Heart left ventricle (tissue), 16 donors: ENCODE data around the gene C4BPB. TPM values are rescaled to one million over a fixed set of nuclear protein-coding genes. Genes with fewer than 3 reads are reported as not detected.

Experiments used
- ATAC-seq, 4 donors: fragments of 200-7000 bp; cut with Tn5 transposase; one replicate each; pipeline ENCODE4 v1.9.1; 2020 to 2022; ENCODE audit warnings: moderate library complexity in 4 of 4, mild to moderate bottlenecking in 3 of 4, moderate number of reproducible peaks in 1 of 4
- DNase-seq, 5 donors: peaks; one replicate each; pipeline ENCODE4 v3.0.0-alpha.2; 2020
- H3K27ac ChIP-seq, 12 donors: fragments of 200-600 bp; sonication (generic) in 4 of 12; one replicate each; pipeline versions ENCODE4 v1.5.0 to v1.8.0; 2016 to 2022; ENCODE audit warnings: mild to moderate bottlenecking in 2 of 12
- H3K27me3 ChIP-seq, 9 donors: fragments of 200-600 bp; sonication (generic) in 2 of 9; one replicate each; pipeline versions ENCODE4 v1.5.1 to v1.8.0; 2016 to 2022; ENCODE audit warnings: mild to moderate bottlenecking in 3 of 9
- H3K36me3 ChIP-seq, 9 donors: fragments of 200-600 bp; sonication (generic) in 2 of 9; one replicate each; pipeline versions ENCODE4 v1.5.0 to v1.8.0; 2018 to 2022; ENCODE audit warnings: mild to moderate bottlenecking in 2 of 9
- H3K4me1 ChIP-seq, 12 donors: fragments of 200-600 bp; sonication (generic) in 4 of 12; one replicate each; pipeline versions ENCODE4 v1.5.0 to v1.8.0; 2016 to 2022; ENCODE audit warnings: mild to moderate bottlenecking in 3 of 12
- H3K4me3 ChIP-seq, 12 donors: fragments of 200-600 bp; sonication (generic) in 4 of 12; one replicate each; pipeline versions ENCODE4 v1.5.0 to v1.8.0; 2017 to 2022; ENCODE audit warnings: mild to moderate bottlenecking in 9 of 12, moderate library complexity in 4 of 12
- H3K9me3 ChIP-seq, 12 donors: fragments of 200-600 bp; sonication (generic) in 4 of 12; one replicate each; pipeline versions ENCODE4 v1.5.0 to v1.8.0; 2016 to 2022; ENCODE audit warnings: mild to moderate bottlenecking in 1 of 12
- POLR2A ChIP-seq, 2 donors: fragments of 450-650 bp; IDR thresholded peaks; one replicate each; pipeline ENCODE4 v1.6.1; 2017; ENCODE audit warnings: antibody characterized with exemption in 2 of 2, mild to moderate bottlenecking in 2 of 2, moderate library complexity in 2 of 2
- WGBS, 4 donors: extraction: QIAGEN DNeasy Blood & Tissue Kit in 2 of 4; methylation state at CpG; one replicate each; pipeline versions ENCODE4 v1.1.5 to v1.1.7; 2013 to 2018; 5-methylcytosine and 5-hydroxymethylcytosine counted together
- intact Hi-C, 10 donors: fragments of 100-400 bp; cut with DNase I; formaldehyde crosslinking; loops; one replicate each; pipeline versions ENCODE4 v1.11.1 to v1.14.2; 2022
- polyA plus RNA-seq, 2 donors: library from polyadenylated mRNA; stranded (reverse); fragments of 200-250 nt; gene quantifications; one replicate each; pipeline ENCODE4 v1.2.3, GENCODE V29; 2013
- total RNA-seq, 9 donors: library from RNA; depleted of rRNA in 2 of 9; stranded (reverse); fragments of >200 nt in 2 of 9; fragmentation: NEBNext Ultra II Directional in 3 of 9; extraction: Animal tissue kit (Norgen Biotek cat#: 25700) in 3 of 9; gene quantifications; one replicate each; pipeline versions ENCODE4 v1.1.0 to v1.2.4, GENCODE V29; 2016 to 2023
- TF ChIP-seq, protein P1 (sequence below), 12 donors: fragments of 200-600 bp; sonication (generic) in 4 of 12; IDR thresholded peaks; one replicate each; pipeline versions ENCODE4 v1.5.0 to v1.8.0; 2018 to 2022; ENCODE audit warnings: antibody characterized with exemption in 12 of 12, mild to moderate bottlenecking in 5 of 12
- donor health status: ischemic (EF 13 %, LVEDD 7.1; RV severe dilation, severe dysfunction).
- donor health status: healthy with polysubstance abuse.
- donor health status: DM: no; HTN: yes; CAD: no.
- donor health status: DM: no; HTN: no; CAD: no.
- donor health status: ischemic (EF 25% LVEDD 6.9; RV normal size, moderate dysfunction).
- donor health status: ischemic (EF 25% LVEDD 5.7; RV mildly dilated, moderate dysfunction).
- donor health status: healthy.
- donor health status: DM: yes; HTN: yes; CAD: no.
- donor health status: ischemic (EF 35%, LVEDD 5.7; RV mildly dilated, moderate dysfunction).
- donor health status: nonischemic (EF 11% LVEDD 7.7; RV severe dilation, severe dysfunction).
- donor health status: DM: yes; HTN: yes; CAD: no.
- donor health status: PGD.
- donor health status: ischemic (EF 29% LVEDD 5.4; RV normal size, mild dysfunction).
- donor health status: nonischemic (EF 23%, LVEDD 6.1; RV moderate dilation, normal function).

The C4BPB gene
- total and polyA plus RNA-seq, 11 donors: 0.20 to 3.3 (median 1.3) TPM; not detected in 8

DNA sequence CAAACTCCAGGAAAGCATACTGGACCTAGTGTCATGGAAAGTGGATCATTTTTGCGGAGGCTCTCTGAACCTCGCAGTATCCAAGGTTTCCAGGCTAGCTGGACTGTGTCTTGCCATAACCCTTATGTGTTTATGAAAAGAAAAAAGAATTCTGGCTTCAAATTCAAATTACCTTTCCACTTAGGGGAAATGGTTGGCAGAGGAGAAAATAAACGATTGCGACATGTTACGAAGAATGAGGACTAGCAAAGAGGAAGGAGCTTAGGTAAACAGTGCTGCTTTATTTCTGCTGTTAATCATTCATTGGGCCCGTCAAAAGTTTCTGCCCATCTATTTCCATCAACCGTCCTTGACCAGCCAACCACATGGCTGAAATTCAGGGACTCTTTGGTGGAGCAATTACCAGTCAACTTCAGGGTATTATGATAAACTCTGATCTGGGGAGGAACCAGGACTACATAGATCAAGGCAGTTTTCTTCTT, 15.3 kb downstream of the C4BPB start, which contains the start of gene C4BPA:
C4BPA (plus strand) TSS at position 342 of the 482 bp plus-strand sequence. CDS start 8,793 bp downstream, outside the sequence.
- no peak within 1 kb of the TSS for H3K27ac ChIP-seq
- no peaks in the 10 kb centered on the region for H3K36me3 ChIP-seq
- H3K4me1 ChIP-seq: peaks cover 0 to 4% (median 0%) of the 10 kb centered on the region in 12 donors
- intact Hi-C loops: no loop called here
- 85 to 92% (median 89%) methylated on average over 7 of the region's 7 CpGs for WGBS, 4 donors
- no peaks in the 10 kb centered on the region for H3K9me3 ChIP-seq
- peaks cover 0 to 7% (median 0%) of the 10 kb centered on the region in 9 donors for H3K27me3 ChIP-seq
- DNase-seq (no peak), ATAC-seq (no peak)
- no peak within 1 kb of the TSS for H3K4me3 ChIP-seq
- TF ChIP-seq, protein P1, sequence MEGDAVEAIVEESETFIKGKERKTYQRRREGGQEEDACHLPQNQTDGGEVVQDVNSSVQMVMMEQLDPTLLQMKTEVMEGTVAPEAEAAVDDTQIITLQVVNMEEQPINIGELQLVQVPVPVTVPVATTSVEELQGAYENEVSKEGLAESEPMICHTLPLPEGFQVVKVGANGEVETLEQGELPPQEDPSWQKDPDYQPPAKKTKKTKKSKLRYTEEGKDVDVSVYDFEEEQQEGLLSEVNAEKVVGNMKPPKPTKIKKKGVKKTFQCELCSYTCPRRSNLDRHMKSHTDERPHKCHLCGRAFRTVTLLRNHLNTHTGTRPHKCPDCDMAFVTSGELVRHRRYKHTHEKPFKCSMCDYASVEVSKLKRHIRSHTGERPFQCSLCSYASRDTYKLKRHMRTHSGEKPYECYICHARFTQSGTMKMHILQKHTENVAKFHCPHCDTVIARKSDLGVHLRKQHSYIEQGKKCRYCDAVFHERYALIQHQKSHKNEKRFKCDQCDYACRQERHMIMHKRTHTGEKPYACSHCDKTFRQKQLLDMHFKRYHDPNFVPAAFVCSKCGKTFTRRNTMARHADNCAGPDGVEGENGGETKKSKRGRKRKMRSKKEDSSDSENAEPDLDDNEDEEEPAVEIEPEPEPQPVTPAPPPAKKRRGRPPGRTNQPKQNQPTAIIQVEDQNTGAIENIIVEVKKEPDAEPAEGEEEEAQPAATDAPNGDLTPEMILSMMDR (IDR thresholded peaks at IDR 0.05): no peak
- no peak for TF ChIP-seq POLR2A (IDR thresholded peaks at IDR 0.05)

DNA sequence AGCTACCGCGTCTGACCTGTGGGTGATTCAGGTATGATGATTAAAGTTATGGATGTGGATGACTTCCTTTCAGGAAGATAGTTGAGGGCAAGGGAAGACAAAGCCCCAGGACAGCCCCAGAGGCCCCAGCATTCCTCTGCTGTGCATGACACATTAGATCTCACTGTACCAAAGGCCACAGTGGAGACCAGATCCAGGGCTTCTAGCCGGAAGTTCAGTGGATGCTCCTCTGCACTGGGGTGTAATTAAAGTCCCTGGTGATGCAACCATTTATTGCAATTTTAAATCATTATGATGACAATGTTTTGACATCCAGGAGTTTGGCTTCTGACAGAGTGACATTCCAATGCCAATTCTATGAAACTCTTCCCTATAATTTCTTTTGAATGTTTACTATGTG, 20.3 kb downstream of the C4BPB start:
- intact Hi-C loops: no loop called here
- Histone ChIP-seq H3K4me3 (no peak overlapping the region), H3K4me1 (no peaks in the 10 kb centered on the region), H3K27ac (no peak overlapping the region), H3K36me3 (no peaks in the 10 kb centered on the region), H3K27me3 (no peaks in the 10 kb centered on the region), H3K9me3 (no peaks in the 10 kb centered on the region)
- DNase-seq (no peak), ATAC-seq (no peak)
- 78 to 87% (median 83%) methylated on average over 3 of the region's 3 CpGs for WGBS, 4 donors
- TF ChIP-seq, protein P1 (IDR thresholded peaks at IDR 0.05): no peak

DNA sequence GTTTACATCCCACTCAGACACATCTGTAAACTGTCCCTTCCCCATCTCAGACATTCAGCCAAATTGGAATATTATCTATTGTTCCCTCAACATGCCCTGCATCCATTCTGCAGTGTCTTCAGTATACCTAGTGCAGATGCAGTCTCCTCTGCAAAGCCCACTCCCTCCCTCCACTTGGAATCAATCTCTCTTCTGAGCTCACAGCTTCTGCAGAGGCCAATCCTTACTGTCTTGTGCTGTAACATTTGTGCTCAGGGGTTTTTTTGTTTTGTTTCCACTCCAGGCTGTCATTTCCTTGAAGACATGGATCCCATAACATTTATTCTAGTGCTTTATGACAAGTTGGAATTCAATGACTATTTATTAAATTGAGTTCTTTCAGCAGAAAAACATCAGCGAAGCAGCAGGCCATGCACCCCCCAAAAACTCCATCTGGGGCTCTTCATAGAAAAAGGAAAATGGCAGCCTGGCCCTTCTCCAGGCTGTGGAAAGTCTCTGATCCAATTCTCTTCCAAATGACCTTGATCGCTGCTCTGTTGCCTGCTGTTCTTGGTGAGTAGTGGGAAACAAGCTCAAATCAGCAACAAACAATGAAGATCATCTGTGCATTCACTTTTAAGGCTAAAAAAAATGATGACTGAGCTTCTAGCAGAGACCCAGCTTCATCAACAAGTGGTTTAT, 24.1 kb downstream of the C4BPB start:
- no peak for TF ChIP-seq POLR2A (IDR thresholded peaks at IDR 0.05)
- TF ChIP-seq, protein P1 (IDR thresholded peaks at IDR 0.05): no peak
- no peak for DNase-seq
- no peaks in the 10 kb centered on the region for H3K4me1 ChIP-seq
- no peaks in the 10 kb centered on the region for H3K36me3 ChIP-seq
- H3K9me3 ChIP-seq: no peaks in the 10 kb centered on the region
- ATAC-seq: no peak
- H3K27ac ChIP-seq: no peak overlapping the region
- 72 to 86% (median 77%) methylated on average over 2 of the region's 2 CpGs for WGBS, 4 donors
- intact Hi-C loops: no loop called here
- no peak overlapping the region for H3K4me3 ChIP-seq
- no peaks in the 10 kb centered on the region for H3K27me3 ChIP-seq

DNA sequence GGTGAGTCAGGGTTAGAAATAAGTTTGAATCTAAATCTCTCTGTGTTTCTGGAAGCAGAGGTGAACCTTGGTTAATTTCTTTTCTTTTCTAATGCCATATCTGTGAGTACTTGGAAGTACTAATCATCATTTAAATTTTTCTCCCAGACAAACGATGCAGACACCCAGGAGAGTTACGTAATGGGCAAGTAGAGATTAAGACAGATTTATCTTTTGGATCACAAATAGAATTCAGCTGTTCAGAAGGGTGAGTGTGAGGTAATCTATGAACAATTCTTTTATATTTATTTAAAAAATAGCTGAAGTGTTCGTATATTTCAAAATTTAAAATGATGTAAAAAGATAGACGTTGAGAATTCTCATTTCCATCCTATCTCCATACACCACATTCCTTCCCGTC, 26.6 kb downstream of the C4BPB start:
- Histone ChIP-seq H3K9me3 (no peaks in the 10 kb centered on the region), H3K27ac (no peak overlapping the region), H3K4me3 (no peak overlapping the region), H3K36me3 (no peaks in the 10 kb centered on the region), H3K27me3 (no peaks in the 10 kb centered on the region), H3K4me1 (no peaks in the 10 kb centered on the region)
- TF ChIP-seq POLR2A (IDR thresholded peaks at IDR 0.05): no peak
- TF ChIP-seq, protein P1 (IDR thresholded peaks at IDR 0.05): no peak
- 60 to 67% (median 65%) methylated on average over 5 of the region's 5 CpGs for WGBS, 4 donors
- DNase-seq: no peak
- ATAC-seq: no peak
- intact Hi-C loops: no loop called here
